Thoracic aorta (tissue), 2 donors: ENCODE results near the gene GRHPR. TPM values are rescaled to one million over a fixed set of nuclear protein-coding genes. Genes with fewer than 3 reads are reported as not detected.

Experiments
- ATAC-seq: fragments of 150-250 bp; one replicate; pipeline ENCODE4 v1.8.0; 2017; ENCODE audit warnings: low read depth; ENCODE audit not compliant: insufficient number of reproducible peaks, low FRiP score
- DNase-seq: peaks from one replicate; pipeline ENCODE4 v3.0.0-alpha.2; 2020; ENCODE audit warnings: low spot score
- H3K27ac ChIP-seq, 2 donors: fragments of 200-600 bp; sonication (generic); 1 replicate in 1 of 2; 2 replicates in 1 of 2; pipeline ENCODE4 v1.5.1; 2016; ENCODE audit warnings: mild to moderate bottlenecking in 2 of 2, moderate library complexity in 2 of 2
- H3K27me3 ChIP-seq: fragments of 200-600 bp; sonication (generic); replicated peaks from 2 replicates; pipeline ENCODE4 v1.6.0; 2016; ENCODE audit warnings: mild to moderate bottlenecking; ENCODE audit not compliant: insufficient read depth
- H3K36me3 ChIP-seq: fragments of 200-600 bp; sonication (generic); one replicate; pipeline ENCODE4 v1.5.1; 2016
- H3K4me1 ChIP-seq, 2 donors: fragments of 200-600 bp; sonication (generic); 1 replicate in 1 of 2; 2 replicates in 1 of 2; pipeline versions ENCODE4 v1.5.1 to v1.6.0; 2016; ENCODE audit warnings: low read depth in 2 of 2, mild to moderate bottlenecking in 1 of 2; ENCODE audit not compliant: control insufficient read depth in 1 of 2
- H3K4me3 ChIP-seq: fragments of 200-600 bp; sonication (generic); 2 replicates; pipeline ENCODE4 v1.5.1; 2016; ENCODE audit warnings: mild to moderate bottlenecking
- H3K9me3 ChIP-seq: fragments of 200-600 bp; sonication (generic); 2 replicates; pipeline ENCODE4 v1.5.1; 2016
- CTCF ChIP-seq: fragments of 200-600 bp; sonication (generic); IDR thresholded peaks from one replicate; pipeline ENCODE4 v1.5.1; 2019; ENCODE audit warnings: antibody characterized with exemption
- total RNA-seq, 2 donors: library from RNA; depleted of rRNA; stranded (reverse); fragments of >200 nt; gene quantifications; one replicate each; pipeline versions ENCODE4 v1.1.0 to v1.2.3, GENCODE V29; 2016

The GRHPR gene
- total RNA-seq, 2 donors from 2014 or later = 111 to 156 TPM

DNA sequence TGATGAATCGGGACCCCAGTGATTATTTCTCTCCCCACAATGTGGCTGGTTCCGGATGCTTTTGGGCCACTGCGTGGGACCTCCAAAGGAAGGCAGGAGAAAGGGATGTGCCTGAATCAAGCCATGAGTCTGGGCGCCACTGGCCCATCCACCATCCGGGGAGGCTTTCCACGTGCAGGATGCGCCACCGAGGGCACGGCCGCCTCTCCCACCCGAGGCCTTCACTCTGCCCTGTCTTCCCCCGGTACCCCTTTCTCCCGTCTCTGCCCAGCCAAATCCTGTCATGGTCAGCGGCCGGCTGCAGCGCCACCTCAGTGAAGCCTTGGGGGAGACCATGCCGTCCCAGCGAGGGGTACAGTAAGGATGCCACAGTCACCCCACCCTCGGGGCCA is 43.9 kb upstream of the GRHPR start:
- no peak overlapping the region for H3K4me3 ChIP-seq
- H3K4me1 ChIP-seq = no peaks in the 10 kb centered on the region
- H3K27me3 ChIP-seq = no peaks in the 10 kb centered on the region
- H3K9me3 ChIP-seq = no peaks in the 10 kb centered on the region
- ATAC-seq (no peak), DNase-seq (no peak)
- H3K27ac ChIP-seq = no peak overlapping the region
- H3K36me3 ChIP-seq = no peaks in the 10 kb centered on the region
- no peak for TF ChIP-seq CTCF

- Histone ChIP-seq H3K36me3 (no peaks in the 10 kb centered on the region), H3K4me1 (no peaks in the 10 kb centered on the region), H3K27ac (no peak overlapping the region), H3K9me3 (no peaks in the 10 kb centered on the region), H3K27me3 (no peaks in the 10 kb centered on the region), H3K4me3 (no peak overlapping the region)
- DNase-seq = no peak
- ATAC-seq = no peak
- no peak for TF ChIP-seq CTCF
Observed at GRCh38 chr9:37379835-37380234, 42.7 kb upstream of the GRHPR start.

DNA sequence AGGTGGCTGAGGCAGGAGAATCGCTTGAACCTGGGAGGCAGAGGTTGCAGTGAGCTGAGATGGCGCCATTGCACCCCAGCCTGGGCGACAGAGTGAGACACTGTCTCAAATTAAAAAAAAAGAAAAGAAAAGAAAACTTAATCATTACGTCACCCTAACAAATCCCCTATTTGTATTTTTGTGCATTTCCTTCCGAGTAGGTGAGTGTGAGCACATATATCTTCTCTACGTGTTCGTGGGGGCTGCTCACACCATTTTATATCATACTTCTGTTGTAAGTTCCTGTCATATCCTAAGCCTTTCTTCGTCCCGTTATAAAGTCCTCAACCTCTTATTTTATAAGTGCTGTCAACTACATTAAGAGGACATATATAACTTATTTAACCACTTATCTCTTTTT is 41.9 kb upstream of the GRHPR start:
- no peak overlapping the region for H3K4me3 ChIP-seq
- DNase-seq = no peak

GRCh38 chr9:37381094-37381741 is 41.3 kb upstream of the GRHPR start:
- Histone ChIP-seq H3K4me1 (no peaks in the 10 kb centered on the region), H3K36me3 (no peaks in the 10 kb centered on the region), H3K9me3 (no peaks in the 10 kb centered on the region), H3K4me3 (no peak overlapping the region), H3K27ac (no peak overlapping the region), H3K27me3 (no peaks in the 10 kb centered on the region)
- ATAC-seq (no peak), DNase-seq (no peak)
- TF ChIP-seq CTCF = no peak

More for the DNA sequence above, 41.9 kb upstream of the GRHPR start:
- Histone ChIP-seq H3K36me3 (no peaks in the 10 kb centered on the region), H3K27me3 (no peaks in the 10 kb centered on the region), H3K4me1 (no peaks in the 10 kb centered on the region), H3K27ac (no peak overlapping the region), H3K9me3 (no peaks in the 10 kb centered on the region)
- ATAC-seq = no peak
- TF ChIP-seq CTCF = no peak

GRCh38 chr9:37382161-37382981 is 40.1 kb upstream of the GRHPR start:
- H3K36me3 ChIP-seq = no peaks in the 10 kb centered on the region
- DNase-seq (no peak), ATAC-seq (no peak)
- H3K27me3 ChIP-seq = no peaks in the 10 kb centered on the region
- no peaks in the 10 kb centered on the region for H3K9me3 ChIP-seq
- H3K27ac ChIP-seq = no peak overlapping the region
- no peaks in the 10 kb centered on the region for H3K4me1 ChIP-seq
- no peak for TF ChIP-seq CTCF
- H3K4me3 ChIP-seq = no peak overlapping the region
